ENCODE results near the gene CAVIN2. TPM values are rescaled to one million over a fixed set of nuclear protein-coding genes. Genes with fewer than 3 reads are reported as not detected.

CAVIN2 gene
- polyA plus RNA-seq, 3 donors: 0.07 to 3.1 (median 1.2) TPM

DNA sequence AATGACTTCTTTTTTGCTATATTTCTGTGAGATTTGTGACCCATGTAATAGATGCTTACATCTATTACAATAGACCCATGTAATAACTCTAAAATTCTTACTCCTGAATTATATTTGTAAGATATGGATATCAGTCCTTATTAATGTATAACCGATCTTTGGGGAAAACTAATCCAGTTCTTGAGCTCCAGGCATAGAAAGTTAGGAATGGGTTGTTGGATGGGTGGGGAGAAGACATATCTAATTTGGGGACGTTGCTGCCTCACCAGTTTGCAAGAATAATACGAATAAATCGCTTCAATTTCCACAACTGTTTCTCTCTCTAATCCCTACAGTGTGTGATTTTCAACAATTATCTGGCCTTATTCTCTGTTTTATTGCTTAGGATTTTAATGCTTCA lies 13.5 kb downstream of the CAVIN2 start:
- Histone ChIP-seq H3K4me1 (ENCODE audit: control insufficient read depth in 1 of 2, insufficient read depth in 2 of 2, low read length in 2 of 2) (peaks cover 3 to 11% of the 10 kb centered on the region in 2 donors), H3K4me2 (replicated peaks; ENCODE audit: extremely low read depth, low read length, poor library complexity, severe bottlenecking) (no peak overlapping the region), H3K79me2 (ENCODE audit: insufficient read depth, low read length) (no peaks in the 10 kb centered on the region), H3K27me3 (ENCODE audit: control insufficient read depth in 2 of 2, insufficient read depth in 2 of 2, low read length in 2 of 2) (no peaks in the 10 kb centered on the region), H3K27ac (ENCODE audit: low read depth in 1 of 2, low read length in 2 of 2) (no peak overlapping the region), H3K4me3 (replicated peaks in 1 of 3; ENCODE audit: low read depth in 2 of 3, low read length in 3 of 3) (no peak overlapping the region), H4K20me1 (ENCODE audit: insufficient read depth, low read length) (no peaks in the 10 kb centered on the region), H3K36me3 (replicated peaks in 1 of 2; ENCODE audit: control insufficient read depth in 1 of 2, insufficient read depth in 2 of 2, low read length in 2 of 2) (no peaks in the 10 kb centered on the region), H3K9ac (ENCODE audit: insufficient read depth, low read length, poor library complexity, severe bottlenecking) (no peak overlapping the region), H2AFZ (ENCODE audit: insufficient read depth, low read depth, low read length, poor library complexity, severe bottlenecking) (no peak overlapping the region), H3K9me3 (replicated peaks in 1 of 2; ENCODE audit: control insufficient read depth in 1 of 2, insufficient read depth in 1 of 2, low read length in 2 of 2) (no peaks in the 10 kb centered on the region)
- peaks cover 0 to 3% (median 0%) of the 10 kb centered on the region in 7 donors for H3K9me3 Mint-ChIP-seq
- H3K4me3 Mint-ChIP-seq: no peak overlapping the region
- no peak for DNase-seq
- no peaks in the 10 kb centered on the region for H3K36me3 Mint-ChIP-seq
- intact Hi-C loops (cut with micrococcal nuclease): no loop called here
- TF ChIP-seq CTCF (IDR thresholded peaks at IDR 0.05): no peak
- H3K27me3 Mint-ChIP-seq (ENCODE audit: low read depth in 3 of 3): no peaks in the 10 kb centered on the region
- H3K27ac Mint-ChIP-seq: no peak overlapping the region
- peaks cover 19% of the 10 kb centered on the region for H3K4me1 Mint-ChIP-seq
- WGBS (ENCODE audit: insufficient coverage): no CpG with 5 or more reads among the region's 4 CpGs

DNA sequence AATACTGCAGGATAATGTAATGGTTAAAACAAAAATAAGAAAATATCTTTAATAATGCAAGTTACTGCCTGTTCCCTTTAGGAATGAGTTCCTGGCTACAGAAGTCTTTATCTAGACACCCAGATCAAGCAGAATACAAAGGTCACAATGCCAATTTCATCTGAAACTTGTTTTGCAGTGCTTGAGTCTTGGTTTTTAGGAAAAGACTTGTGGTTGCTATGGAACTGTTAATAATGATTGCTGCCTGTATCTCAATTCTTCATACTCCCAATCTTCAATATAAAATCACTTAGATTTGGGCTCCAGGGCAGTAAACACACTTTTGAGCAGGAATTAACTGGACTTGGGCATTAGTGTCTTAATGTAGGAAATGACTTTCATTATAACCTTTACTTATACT lies 14.2 kb downstream of the CAVIN2 start:
- H3K27ac ChIP-seq (ENCODE audit: low read depth in 1 of 2, low read length in 2 of 2): no peak overlapping the region
- DNase-seq: no peak
- H3K27ac Mint-ChIP-seq: no peak overlapping the region
- peaks cover 19% of the 10 kb centered on the region for H3K4me1 Mint-ChIP-seq
- H3K27me3 ChIP-seq (ENCODE audit: control insufficient read depth in 2 of 2, insufficient read depth in 2 of 2, low read length in 2 of 2): no peaks in the 10 kb centered on the region
- no peak overlapping the region for H3K4me3 ChIP-seq (replicated peaks in 1 of 3; ENCODE audit: low read depth in 2 of 3, low read length in 3 of 3)
- H3K4me1 ChIP-seq (ENCODE audit: control insufficient read depth in 1 of 2, insufficient read depth in 2 of 2, low read length in 2 of 2): peaks cover 3 to 11% of the 10 kb centered on the region in 2 donors
- H3K4me2 ChIP-seq (replicated peaks; ENCODE audit: extremely low read depth, low read length, poor library complexity, severe bottlenecking): no peak overlapping the region
- TF ChIP-seq CTCF (IDR thresholded peaks at IDR 0.05): no peak
- H3K36me3 ChIP-seq (replicated peaks in 1 of 2; ENCODE audit: control insufficient read depth in 1 of 2, insufficient read depth in 2 of 2, low read length in 2 of 2): no peaks in the 10 kb centered on the region
- no peaks in the 10 kb centered on the region for H4K20me1 ChIP-seq (ENCODE audit: insufficient read depth, low read length)
- H3K27me3 Mint-ChIP-seq (ENCODE audit: low read depth in 3 of 3): no peaks in the 10 kb centered on the region
- no peaks in the 10 kb centered on the region for H3K79me2 ChIP-seq (ENCODE audit: insufficient read depth, low read length)
- no peak overlapping the region for H3K9ac ChIP-seq (ENCODE audit: insufficient read depth, low read length, poor library complexity, severe bottlenecking)
- H3K9me3 Mint-ChIP-seq: peaks cover 0 to 3% (median 0%) of the 10 kb centered on the region in 7 donors
- H2AFZ ChIP-seq (ENCODE audit: insufficient read depth, low read depth, low read length, poor library complexity, severe bottlenecking): no peak overlapping the region
- no peaks in the 10 kb centered on the region for H3K36me3 Mint-ChIP-seq
- H3K4me3 Mint-ChIP-seq: no peak overlapping the region
- no peaks in the 10 kb centered on the region for H3K9me3 ChIP-seq (replicated peaks in 1 of 2; ENCODE audit: control insufficient read depth in 1 of 2, insufficient read depth in 1 of 2, low read length in 2 of 2)
- intact Hi-C loops (cut with micrococcal nuclease): no loop called here
